Measurements from ENCODE around the gene LHFPL3.
"Not testable (repeated sequence)": the region's sequence is repeated elsewhere in the genome, so short reads cannot be mapped to it uniquely, and the experiment has no call there.

LHFPL3 gene

GRCh38 chr7:104695563-104695962 is 367.2 kb downstream of the LHFPL3 start:
- DNase-seq (ENCODE audit: low spot score), result no peak

GRCh38 chr7:104700336-104700735 is 371.9 kb downstream of the LHFPL3 start:
- DNase-seq (ENCODE audit: low spot score), result no peak

GRCh38 chr7:104721027-104721426 is 392.6 kb downstream of the LHFPL3 start:
- not testable (repeated sequence) for DNase-seq (ENCODE audit: low spot score)

- no peak for DNase-seq (ENCODE audit: low spot score)
These were observed 394.6 kb downstream of the LHFPL3 start for GRCh38 chr7:104723001-104723400.

- DNase-seq (ENCODE audit: low spot score), result no peak
These were observed 430.1 kb downstream of the LHFPL3 start for GRCh38 chr7:104758504-104758903.

GRCh38 chr7:104761892-104762291 is 433.5 kb downstream of the LHFPL3 start:
- no peak for DNase-seq (ENCODE audit: low spot score)

- DNase-seq (ENCODE audit: low spot score), result no peak
These were observed 438.7 kb downstream of the LHFPL3 start for GRCh38 chr7:104767113-104767512.

- DNase-seq (ENCODE audit: low spot score), result no peak
These were observed 439.6 kb downstream of the LHFPL3 start for GRCh38 chr7:104767826-104768536.

- DNase-seq (ENCODE audit: low spot score), result no peak
These were observed 444.3 kb downstream of the LHFPL3 start for GRCh38 chr7:104772405-104773345.

- no peak for DNase-seq (ENCODE audit: low spot score)
These were observed 445.4 kb downstream of the LHFPL3 start for GRCh38 chr7:104773796-104774195.

GRCh38 chr7:104775531-104775930 is 447.1 kb downstream of the LHFPL3 start:
- DNase-seq (ENCODE audit: low spot score), result no peak

GRCh38 chr7:104777301-104777800 is 448.9 kb downstream of the LHFPL3 start:
- no peak for DNase-seq (ENCODE audit: low spot score)

GRCh38 chr7:104779888-104780287 is 451.5 kb downstream of the LHFPL3 start:
- DNase-seq (ENCODE audit: low spot score), result no peak

GRCh38 chr7:104784686-104785085 is 456.3 kb downstream of the LHFPL3 start:
- no peak for DNase-seq (ENCODE audit: low spot score)

GRCh38 chr7:104789780-104790179 is 461.4 kb downstream of the LHFPL3 start:
- DNase-seq (ENCODE audit: low spot score), result no peak

- no peak for DNase-seq (ENCODE audit: low spot score)
These were observed 462.0 kb downstream of the LHFPL3 start for GRCh38 chr7:104790440-104790839.

GRCh38 chr7:104791080-104791479 is 462.7 kb downstream of the LHFPL3 start:
- DNase-seq (ENCODE audit: low spot score), result no peak

GRCh38 chr7:104793066-104793465 is 464.7 kb downstream of the LHFPL3 start:
- DNase-seq (ENCODE audit: low spot score), result no peak

GRCh38 chr7:104794154-104794553 is 465.8 kb downstream of the LHFPL3 start:
- no peak for DNase-seq (ENCODE audit: low spot score)

GRCh38 chr7:104794589-104794988 is 466.2 kb downstream of the LHFPL3 start:
- no peak for DNase-seq (ENCODE audit: low spot score)

GRCh38 chr7:104795086-104795485 is 466.7 kb downstream of the LHFPL3 start:
- no peak for DNase-seq (ENCODE audit: low spot score)

- no peak for DNase-seq (ENCODE audit: low spot score)
These were observed 467.4 kb downstream of the LHFPL3 start for GRCh38 chr7:104795616-104796398.
